GM18858 (cell line): Measurements from ENCODE around the gene NFATC3.

ENCODE experiments used
- ATAC-seq: cut with Tn5 transposase; IDR thresholded peaks from one replicate; pipeline ENCODE4 v1.9.1; 2021; ENCODE audit not compliant: unreplicated experiment

The NFATC3 gene

GRCh38 chr16:68072038-68072695, 13.0 kb upstream of the NFATC3 start:
- ATAC-seq, result no peak

- ATAC-seq, result no peak
These were observed 11.0 kb upstream of the NFATC3 start for GRCh38 chr16:68073902-68074760.

GRCh38 chr16:68074850-68075555, 10.2 kb upstream of the NFATC3 start:
- ATAC-seq, result no peak

- ATAC-seq, result no peak
These were observed 9.2 kb upstream of the NFATC3 start for GRCh38 chr16:68075980-68076379.

GRCh38 chr16:68076560-68076959, 8.6 kb upstream of the NFATC3 start:
- no peak for ATAC-seq

- ATAC-seq, result no peak
These were observed 7.1 kb upstream of the NFATC3 start for GRCh38 chr16:68077866-68078700.

GRCh38 chr16:68078701-68079375, 6.3 kb upstream of the NFATC3 start:
- no peak for ATAC-seq

GRCh38 chr16:68079376-68079625, 5.9 kb upstream of the NFATC3 start:
- no peak for ATAC-seq

GRCh38 chr16:68079626-68080344, 5.4 kb upstream of the NFATC3 start:
- ATAC-seq, result no peak

GRCh38 chr16:68081861-68082628, 3.1 kb upstream of the NFATC3 start:
- no peak for ATAC-seq

- no peak for ATAC-seq
These were observed 2.4 kb upstream of the NFATC3 start for GRCh38 chr16:68082629-68083238.

- no peak for ATAC-seq
These were observed 1.9 kb upstream of the NFATC3 start for GRCh38 chr16:68083239-68083781.

GRCh38 chr16:68083861-68084503, 1.2 kb upstream of the NFATC3 start:
- ATAC-seq, result no peak

GRCh38 chr16:68084504-68085258, 489 bp upstream of the NFATC3 start:
- peak; percentile 48 for ATAC-seq

- no peak for ATAC-seq
These were observed 1.2 kb downstream of the NFATC3 start for GRCh38 chr16:68086336-68086841.

GRCh38 chr16:68086860-68087268, 1.7 kb downstream of the NFATC3 start:
- ATAC-seq, result no peak

- ATAC-seq, result no peak
These were observed 2.5 kb downstream of the NFATC3 start for GRCh38 chr16:68087688-68088087.
